GM18520 (cell line): ENCODE measurements around the gene GALR1.

Experiments
- ATAC-seq: cut with Tn5 transposase; IDR thresholded peaks from one replicate; pipeline ENCODE4 v1.9.1; 2021; ENCODE audit not compliant: unreplicated experiment

The GALR1 gene

GRCh38 chr18:77320971-77321559 is 71.4 kb downstream of the GALR1 start:
- ATAC-seq: no peak

GRCh38 chr18:77321823-77322805 is 72.5 kb downstream of the GALR1 start:
- ATAC-seq: no peak

- ATAC-seq: no peak
These were observed 74.1 kb downstream of the GALR1 start for GRCh38 chr18:77323640-77324299.
